Liver (tissue), 3 donors: ENCODE measurements around the gene TRIM29.

Source experiments
- CTCF ChIP-seq: fragments of 150-350 bp; IDR thresholded peaks from 2 replicates; pipeline ENCODE4 v1.5.1; 2017; ENCODE audit warnings: improper control_type of control experiment, low read depth, low read length; ENCODE audit not compliant: missing input control
- EGR1 ChIP-seq, 2 donors: IDR thresholded peaks; 2 replicates each; pipeline ENCODE4 v1.6.1; 2016 to 2018; ENCODE audit warnings: antibody characterized with exemption in 2 of 2, low read depth in 2 of 2
- GABPA ChIP-seq, 2 donors: IDR thresholded peaks in 1 of 2; conservative IDR thresholded peaks in 1 of 2; 2 replicates each; pipeline ENCODE4 v1.6.1; 2016; ENCODE audit warnings: antibody characterized with exemption in 2 of 2, mild to moderate bottlenecking in 1 of 2, moderate library complexity in 1 of 2
- JUND ChIP-seq, 2 donors: IDR thresholded peaks; 2 replicates each; pipeline ENCODE4 v1.6.1; 2016; ENCODE audit warnings: antibody characterized with exemption in 2 of 2
- MAX ChIP-seq: IDR thresholded peaks from 2 replicates; pipeline ENCODE4 v1.6.1; 2016; ENCODE audit warnings: antibody characterized with exemption
- SP1 ChIP-seq: IDR thresholded peaks from 2 replicates; pipeline ENCODE4 v1.6.1; 2018; ENCODE audit warnings: antibody characterized with exemption, mild to moderate bottlenecking
- donor health status: healthy.
- donor health status: healthy.

- TF ChIP-seq CTCF (peak; percentile 99), MAX (no peak), EGR1 (IDR thresholded peaks at IDR 0.05; ENCODE audit: low read depth in 2 of 2) (no peak), SP1 (no peak), JUND (IDR thresholded peaks at IDR 0.05) (no peak), GABPA (IDR thresholded peaks at IDR 0.05 in 1 of 2, conservative IDR thresholded peaks at IDR 0.05 in 1 of 2) (no peak)
These were observed 29.6 kb downstream of the TRIM29 start for GRCh38 chr11:120108154-120108784.
